Measurements from ENCODE around the gene PDGFB.

PDGFB gene

GRCh38 chr22:39178206-39179111 is 66.3 kb downstream of the PDGFB start:
- FAIRE-seq (no peak), DNase-seq (ENCODE audit: insufficient read length, low spot score) (no peak)

- DNase-seq (ENCODE audit: insufficient read length, low spot score) (no peak), FAIRE-seq (no peak)
These were observed 67.0 kb downstream of the PDGFB start for GRCh38 chr22:39177791-39178190.

GRCh38 chr22:39177456-39177775 is 67.4 kb downstream of the PDGFB start:
- no peak for DNase-seq (ENCODE audit: insufficient read length, low spot score)
- no peak for FAIRE-seq

- DNase-seq (ENCODE audit: insufficient read length, low spot score) (no peak), FAIRE-seq (no peak)
These were observed 67.9 kb downstream of the PDGFB start for GRCh38 chr22:39176714-39177455.

GRCh38 chr22:39176143-39176713 is 68.6 kb downstream of the PDGFB start:
- FAIRE-seq (no peak), DNase-seq (ENCODE audit: insufficient read length, low spot score) (no peak)

GRCh38 chr22:39175353-39176142 is 69.2 kb downstream of the PDGFB start:
- no peak for DNase-seq (ENCODE audit: insufficient read length, low spot score)
- FAIRE-seq = no peak

- DNase-seq (ENCODE audit: insufficient read length, low spot score) (no peak), FAIRE-seq (no peak)
These were observed 70.1 kb downstream of the PDGFB start for GRCh38 chr22:39174498-39175352.

- no peak for DNase-seq (ENCODE audit: insufficient read length, low spot score)
- FAIRE-seq = no peak
These were observed 70.8 kb downstream of the PDGFB start for GRCh38 chr22:39173787-39174497.

Measured in GM19239 (cell line).